LoVo (cell line): ENCODE data around the gene TCEA2.

Experiments
- DNase-seq: peaks from one replicate; pipeline ENCODE4 v3.0.0-alpha.2; 2016; ENCODE audit warnings: low spot score

Gene TCEA2

DNA sequence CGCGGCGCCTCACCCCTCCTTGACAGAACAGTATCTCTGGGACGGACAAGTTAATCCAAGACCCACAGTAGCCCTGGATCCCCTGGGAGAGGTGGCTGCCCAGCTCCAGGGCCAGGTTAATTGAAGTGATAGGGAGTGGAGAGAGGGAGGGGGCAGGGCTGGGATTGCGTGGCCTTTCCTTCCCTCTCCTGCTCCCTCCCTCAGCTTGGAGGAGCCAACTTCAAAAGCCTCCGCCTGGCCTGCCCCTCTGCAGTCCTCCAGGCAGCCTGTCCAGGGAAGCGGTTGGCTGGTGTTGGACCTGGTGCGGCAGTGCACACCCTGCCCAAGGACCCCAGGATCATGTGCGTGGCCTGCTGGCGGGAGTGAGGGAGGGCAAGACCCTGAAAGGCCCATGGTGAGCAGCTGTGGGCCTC, 27.1 kb upstream of the TCEA2 start, which contains the start of gene C20orf204:
C20orf204 (plus strand) TSS at position 250 of the 413 bp plus-strand sequence; CDS start at position 392, 142 bp downstream.
- DNase-seq: no peak

DNA sequence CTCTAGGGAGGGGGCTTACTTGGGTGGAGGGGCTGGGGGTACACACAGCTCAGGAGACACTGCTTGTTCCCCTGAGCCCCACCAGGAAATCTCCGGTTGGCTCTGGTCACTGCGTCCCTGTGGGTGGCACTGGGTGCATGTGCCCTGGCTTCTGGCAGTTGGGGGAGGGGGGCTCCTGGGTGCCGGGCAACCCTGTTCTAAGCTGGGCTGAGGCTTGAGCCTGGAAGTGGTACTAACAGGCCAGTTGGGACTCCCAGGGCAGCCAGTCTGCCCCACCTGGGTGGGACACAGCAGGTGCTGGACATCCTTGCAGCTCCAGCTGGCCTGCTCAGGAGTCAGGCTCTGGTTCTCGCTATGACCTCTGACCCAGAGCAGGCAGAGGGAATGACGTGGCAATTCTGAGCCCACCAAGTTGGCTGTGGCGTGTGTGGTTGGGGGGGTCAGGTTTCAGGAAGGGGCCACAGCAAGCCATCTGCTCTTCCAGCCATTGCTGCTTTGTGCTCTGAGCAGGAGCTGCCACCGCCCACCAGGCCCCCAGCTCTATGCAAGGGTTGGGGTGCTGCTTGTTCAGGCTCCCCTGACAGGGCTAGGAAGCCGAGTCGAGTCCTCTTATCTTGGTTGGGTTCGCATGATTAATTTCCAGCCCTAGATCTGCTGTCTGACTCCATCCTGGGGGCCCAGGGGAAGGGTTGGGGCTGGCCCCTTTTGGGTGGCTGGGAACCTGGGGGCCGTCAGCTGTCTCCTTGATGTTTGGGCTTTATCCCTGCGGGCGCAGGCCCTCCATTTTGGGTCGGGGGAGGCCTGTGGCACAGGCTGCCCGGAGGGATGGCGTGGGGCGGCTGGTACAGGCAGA, 26.4 kb upstream of the TCEA2 start:
- DNase-seq: no peak

DNA sequence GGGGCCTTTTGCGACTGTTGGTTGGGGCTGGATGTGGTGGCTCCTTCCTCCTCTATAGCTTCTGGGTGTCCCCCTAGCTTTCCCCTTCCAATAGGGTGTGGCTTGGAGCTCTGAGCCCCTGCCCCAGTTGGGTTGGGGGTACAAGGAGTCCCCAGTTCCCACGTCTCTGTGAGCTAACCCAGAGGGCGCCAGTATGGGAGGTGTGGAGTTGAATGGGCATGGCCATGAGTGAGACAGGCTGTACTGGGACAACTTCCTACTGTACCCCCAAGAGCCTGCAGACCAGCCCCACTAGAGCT, 25.9 kb upstream of the TCEA2 start:
- DNase-seq: no peak

DNA sequence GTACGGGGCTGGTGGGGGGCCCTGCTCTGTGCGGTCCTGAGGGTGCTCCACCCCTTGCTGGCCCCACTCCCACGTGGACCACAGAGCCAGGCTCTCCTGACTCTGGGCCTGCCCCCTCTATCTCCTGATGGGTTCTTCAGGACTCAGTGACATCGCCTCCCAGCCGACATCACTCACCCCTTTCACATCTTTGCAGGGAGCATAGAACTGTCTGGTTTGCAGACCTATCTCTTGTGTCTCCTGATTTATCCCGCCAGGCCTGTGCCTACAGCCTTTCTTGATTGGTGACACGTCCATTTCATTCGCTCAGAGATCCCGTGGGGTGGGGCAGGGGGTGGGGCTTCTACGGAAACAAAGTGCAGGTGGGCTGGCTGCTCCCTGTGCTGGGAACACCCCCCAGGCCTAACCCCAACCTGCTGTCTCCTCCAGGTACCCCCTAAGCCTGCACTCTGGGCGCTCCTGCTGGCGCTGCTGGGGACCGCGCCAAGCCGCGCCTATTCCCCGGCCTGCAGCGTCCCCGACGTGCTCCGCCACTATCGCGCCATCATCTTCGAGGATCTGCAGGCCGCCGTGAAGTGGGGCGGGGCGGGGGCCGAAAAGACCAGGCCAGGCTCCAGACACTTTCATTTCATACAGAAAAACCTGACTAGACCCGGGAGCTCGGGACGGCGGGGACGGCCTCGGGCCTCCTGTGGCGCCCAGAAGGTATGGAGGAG, 25.3 kb upstream of the TCEA2 start:
- DNase-seq: no peak

DNA sequence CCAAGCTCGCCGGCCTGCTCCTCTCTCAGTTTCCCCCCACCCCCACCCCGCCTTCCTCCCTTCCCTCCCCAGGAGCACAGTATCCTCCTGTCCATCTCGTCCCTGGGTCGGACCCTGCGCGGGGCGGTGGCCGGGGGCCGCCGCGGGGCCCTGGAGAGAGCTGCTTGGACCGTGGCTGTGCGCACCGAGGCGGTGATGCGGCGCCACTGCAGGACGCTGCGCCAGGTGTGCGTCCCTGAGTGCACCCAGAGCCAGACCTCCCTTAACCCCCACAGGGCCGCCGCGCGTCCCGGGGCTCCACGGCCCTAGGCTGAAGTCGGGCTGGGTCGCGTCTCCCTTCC, 24.8 kb upstream of the TCEA2 start:
- DNase-seq: no peak

DNA sequence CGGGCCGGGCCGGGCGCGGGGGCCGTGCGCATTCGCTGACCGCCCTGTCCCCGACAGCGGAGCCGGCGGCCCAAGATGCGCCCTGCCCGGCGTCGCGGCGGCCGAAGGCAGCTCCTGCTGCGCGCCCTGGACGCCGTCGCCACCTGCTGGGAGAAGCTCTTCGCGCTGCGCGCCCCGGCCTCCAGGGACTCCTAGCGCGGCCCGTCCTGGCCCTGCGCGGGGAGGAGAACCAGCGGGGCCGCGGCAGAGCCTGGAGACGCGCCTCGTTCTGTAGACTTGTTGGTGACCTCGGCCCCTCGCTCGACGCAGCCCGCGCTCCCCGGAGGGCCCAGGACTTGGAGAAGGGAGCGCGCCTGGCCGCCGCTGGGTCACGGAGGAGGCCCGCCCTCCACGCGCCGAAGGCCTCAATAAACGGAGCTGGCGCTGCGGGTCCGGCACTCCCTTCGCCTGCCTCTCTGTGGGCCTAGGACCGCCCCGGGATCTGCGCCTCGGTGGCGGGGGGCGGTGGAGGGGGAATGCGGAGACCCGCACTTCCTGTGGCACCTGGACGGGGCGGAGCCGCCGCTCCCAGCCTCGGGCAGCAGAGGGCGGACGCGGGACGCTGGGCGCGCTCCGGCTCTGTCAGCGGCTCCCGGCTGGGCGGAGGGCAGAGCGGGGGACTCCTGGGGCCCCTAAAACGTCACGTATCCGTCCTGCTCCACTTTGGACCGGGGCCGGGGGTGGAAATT, 24.3 kb upstream of the TCEA2 start:
- peak; percentile 72 for DNase-seq

DNA sequence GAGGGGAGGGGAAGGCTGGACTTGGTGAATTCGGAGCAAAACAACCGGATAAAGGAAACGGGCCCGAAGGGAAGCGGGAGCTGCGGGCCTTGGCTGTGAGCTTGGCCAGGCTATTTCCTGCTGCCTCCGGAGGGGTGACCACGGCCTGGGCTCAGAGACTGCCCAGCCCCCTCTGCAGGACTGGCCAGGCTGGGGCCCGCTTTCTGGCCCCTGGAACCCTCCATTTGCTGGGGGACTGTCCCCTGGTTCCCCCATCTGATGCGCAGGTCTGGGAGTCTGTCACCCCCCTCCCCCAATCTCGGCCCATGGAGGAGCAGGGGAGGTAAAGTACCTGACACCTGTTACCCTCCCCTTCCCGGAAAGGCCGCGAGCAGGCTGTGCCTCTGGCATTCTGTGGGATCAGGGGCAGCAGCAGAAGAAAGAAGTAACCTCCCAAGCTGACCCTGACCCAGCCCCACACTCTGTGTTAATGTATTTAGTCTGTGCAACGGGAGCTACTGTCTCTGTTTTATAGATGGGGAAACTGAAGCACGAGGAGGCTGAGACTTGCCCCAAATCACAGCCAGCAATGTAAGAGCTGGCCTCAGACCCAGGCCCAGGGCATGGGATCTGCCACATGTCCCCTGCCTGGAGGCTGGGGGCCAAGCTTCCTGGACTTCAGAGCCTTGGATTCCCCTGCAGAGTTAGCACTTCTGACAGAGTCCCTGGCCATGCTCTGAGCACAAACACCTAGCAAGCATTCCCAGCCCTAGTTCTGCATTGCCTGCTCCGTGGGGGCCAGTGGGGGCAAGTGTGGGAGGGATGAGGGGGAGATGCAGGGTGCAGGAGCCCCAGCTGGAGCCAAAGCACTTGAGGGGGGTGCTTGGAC, 23.5 kb upstream of the TCEA2 start:
- DNase-seq: no peak

DNA sequence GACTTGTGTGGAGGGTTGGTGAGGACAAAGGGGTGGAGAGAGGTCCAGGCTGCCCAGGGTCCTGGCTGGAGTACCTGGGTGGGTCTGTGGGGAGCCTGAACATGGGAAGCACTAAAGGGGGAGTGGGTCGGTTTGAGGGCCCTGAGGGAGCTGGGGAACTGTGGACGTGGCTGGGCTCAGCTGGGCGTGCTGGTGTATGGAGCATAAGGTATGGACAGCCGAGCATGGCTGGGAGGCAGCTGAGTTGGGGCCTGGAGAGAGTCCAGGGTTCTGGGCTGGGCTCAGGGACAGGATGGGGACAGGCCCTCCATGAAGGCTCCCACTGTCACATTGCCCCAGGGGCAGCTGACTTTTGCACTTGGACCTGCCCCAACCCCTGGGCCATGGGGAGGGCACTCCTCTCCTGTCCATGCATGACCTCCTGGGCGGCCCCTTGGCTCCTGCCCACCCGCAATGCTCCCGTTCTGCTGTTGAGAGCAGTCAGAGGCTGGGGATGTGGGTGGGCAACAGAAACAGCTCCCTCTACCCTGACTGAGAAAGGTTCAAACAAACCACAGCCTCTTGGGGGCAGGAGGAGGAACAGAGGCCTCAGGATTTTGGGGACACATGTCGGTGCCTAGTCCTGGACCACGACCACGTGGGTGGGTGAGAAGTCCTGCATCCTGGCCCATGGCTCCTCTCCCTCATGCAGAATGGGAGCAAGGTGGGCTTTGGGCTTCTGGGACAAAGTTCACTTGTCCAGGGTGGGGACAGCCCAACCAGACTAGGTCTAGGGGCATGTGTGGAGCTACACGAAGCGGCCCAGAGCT, 22.6 kb upstream of the TCEA2 start:
- DNase-seq: no peak

DNA sequence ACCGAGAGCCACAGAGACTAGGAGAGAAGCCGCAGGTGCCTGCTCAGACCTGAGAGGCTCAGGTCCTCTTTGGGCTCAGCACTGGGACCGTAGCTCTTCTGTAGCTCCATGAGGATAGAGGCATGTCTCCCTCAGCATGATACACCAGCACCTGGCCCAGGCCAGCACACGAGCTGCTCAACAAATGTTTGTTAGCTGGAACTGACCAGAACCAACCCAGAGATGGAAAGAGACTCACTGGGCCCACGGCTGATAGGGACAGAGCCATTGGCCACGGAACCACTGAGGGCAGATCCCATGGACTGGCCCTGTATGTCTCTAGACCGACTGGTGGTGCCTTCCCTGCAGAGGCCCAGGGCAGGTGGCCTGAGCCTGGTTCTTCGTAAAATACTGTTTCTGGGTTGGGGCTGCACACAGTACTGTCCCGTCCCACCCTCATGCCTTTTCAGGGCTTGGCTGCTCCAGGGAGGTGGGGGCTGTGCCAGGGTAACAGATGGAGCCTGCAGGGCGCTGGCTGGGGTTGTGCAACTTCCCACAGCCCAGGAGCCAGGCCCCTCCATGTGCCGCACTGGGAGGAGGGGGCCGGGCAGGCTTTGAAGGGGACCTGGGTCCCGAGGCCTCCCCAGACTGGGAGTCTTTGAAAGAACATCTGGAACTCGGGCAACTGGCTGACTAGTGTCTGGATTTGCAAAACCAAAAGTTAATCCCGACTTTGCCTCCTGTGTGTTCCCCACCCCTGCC, 21.8 kb upstream of the TCEA2 start:
- no peak for DNase-seq

DNA sequence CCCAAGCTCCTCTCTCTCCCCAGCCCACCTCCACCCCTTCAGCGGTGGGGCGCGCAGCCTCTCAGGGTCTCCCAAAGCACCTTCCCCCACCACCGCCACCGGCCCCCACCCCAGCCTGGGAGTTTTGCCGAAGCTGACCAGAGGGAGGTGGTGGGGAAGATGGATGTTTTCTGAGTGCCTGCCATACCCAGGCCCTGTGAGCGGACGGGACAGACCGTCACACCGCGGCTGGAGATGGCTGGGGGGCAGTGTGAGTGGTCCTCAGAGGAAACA, 21.3 kb upstream of the TCEA2 start:
- DNase-seq: no peak

DNA sequence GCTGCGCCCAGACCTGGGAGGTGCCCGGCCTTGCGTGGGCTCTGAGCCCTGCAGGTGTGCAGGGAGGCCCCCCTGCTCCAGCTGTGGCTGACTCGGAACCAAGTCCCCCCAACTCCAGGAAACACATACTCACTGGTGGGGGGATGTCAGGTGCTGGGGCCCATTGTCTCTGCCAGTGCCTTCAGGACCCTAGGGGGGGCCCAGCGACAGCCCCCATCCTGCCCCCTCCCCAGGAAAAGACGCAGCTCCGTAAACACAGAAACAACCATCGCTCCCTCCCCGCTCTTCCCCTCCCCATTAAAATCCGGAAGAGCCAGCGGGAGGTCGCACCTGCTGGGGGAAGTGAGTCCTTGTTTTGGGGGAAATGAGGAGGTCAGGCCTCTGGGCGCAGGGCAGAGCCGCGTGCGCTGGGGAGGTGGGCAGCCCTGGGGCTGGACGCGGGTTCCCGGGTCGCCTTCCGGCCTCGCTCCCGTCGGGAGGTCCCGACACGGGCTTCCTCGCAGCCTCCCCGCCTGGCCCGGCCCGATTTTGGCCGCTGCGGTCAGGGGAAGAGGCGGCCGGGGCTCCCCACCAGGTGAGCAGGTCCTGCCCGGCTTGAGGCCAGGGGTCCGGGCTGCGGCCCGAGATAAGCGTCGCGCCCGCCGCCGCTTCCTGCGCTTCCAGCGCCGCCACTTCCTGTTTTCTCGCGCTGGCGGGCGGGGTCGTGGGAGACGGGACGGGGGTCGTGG, 20.8 kb upstream of the TCEA2 start:
- DNase-seq: no peak

DNA sequence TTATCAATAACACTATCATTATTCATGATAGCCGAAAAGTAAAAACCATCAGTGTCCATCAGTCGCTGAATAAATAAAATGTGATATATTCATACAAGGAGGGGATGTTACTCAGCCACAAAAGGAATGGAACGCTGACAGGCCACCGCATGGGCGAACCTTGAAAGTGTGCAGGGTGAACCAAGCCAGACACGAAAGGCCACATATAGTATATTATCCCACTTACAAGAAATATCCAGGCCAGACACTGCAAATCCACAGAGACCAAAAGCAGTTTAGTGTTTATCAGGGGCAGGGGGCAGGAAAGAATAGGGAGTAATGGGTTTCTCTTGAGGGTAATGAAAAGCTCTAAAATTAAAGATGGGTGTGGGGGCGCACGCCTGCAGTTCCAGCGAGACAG, 19.2 kb upstream of the TCEA2 start:
- DNase-seq: no peak

DNA sequence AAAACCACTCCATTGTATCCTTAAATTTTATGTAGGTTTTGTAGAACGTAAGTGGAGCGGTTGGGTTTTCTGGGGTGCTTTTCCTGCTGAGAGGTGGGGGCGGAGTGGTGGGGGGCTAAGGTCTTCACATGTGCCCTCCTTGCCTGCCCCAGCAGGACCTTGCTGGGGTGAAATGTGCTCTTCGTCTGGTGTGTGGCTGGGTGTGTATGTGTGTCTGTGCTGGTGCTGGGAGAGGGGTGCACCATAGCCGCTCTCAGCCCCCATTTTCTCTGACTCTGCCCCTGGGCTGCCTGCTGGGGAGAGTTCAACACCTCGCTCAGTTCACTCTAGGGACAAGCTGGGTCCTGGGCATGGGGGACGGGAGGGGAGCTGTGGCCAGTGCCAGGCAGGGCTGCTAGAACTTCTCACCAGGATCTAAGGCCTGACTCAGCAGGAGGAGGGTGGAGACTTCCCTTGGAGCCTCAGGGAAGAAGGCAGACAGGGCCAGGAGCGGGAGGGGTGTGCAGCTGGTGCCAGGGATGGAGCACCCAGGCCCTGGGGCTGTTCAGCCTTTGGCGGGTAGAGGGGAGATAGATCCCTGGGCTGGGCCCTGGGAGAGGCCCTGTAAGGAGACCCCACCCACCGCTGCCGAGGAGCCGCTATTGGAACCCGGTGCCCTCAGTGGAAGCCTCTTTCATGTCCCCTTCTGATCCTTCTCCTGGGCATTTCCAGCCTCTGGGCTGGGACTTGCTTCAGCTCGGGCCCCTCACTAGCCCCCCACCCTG, 18.3 kb upstream of the TCEA2 start:
- no peak for DNase-seq

DNA sequence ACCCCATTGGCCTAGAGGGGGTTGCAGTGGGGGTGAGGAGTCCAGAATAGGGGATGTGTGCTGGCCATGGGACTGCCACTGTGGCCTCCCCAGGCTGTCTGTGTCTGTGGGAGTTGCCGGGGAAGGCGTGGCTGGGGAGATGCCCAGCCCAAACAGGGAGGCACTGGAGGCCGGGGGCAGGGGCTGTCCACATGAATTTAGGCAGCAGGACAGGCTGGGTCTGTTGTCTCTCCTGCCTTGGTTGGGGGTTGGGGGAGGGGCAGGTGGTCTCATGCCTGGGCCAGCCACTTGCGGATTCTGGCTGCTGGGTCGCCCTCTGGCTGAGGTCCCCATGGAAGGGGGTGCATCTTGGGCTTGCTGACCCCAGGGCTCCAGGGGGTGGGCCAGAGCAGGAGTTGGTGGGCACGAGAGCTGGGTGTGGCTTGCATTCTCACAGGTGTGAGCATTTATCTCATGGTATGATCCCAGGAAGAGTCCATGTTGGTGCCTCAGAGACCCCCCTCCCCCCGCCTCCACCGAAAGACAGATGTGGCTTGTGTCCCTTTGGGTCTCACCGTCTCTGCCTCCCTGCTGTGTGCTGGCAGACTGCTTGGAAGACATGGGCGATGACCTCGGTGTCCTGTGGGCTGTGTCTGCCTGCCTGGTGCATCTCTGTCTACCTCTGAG, 17.5 kb upstream of the TCEA2 start:
- no peak for DNase-seq

DNA sequence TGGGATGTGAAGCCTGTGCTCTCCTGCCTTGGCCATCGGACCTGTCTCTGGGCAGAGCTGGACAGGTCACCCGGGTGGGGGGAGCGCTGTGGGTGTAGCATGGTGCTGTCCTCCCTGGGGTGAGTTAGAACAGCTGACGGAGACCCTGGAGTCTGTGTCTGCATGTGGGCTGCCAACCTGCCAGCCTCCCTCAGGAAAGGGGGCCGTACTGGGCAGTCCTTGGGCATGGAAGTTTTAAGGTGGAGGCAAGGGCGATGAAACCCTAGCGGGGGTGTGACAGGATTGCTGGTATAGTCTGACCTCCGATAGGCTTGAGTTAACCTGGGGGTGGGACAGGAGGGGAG, 16.0 kb upstream of the TCEA2 start:
- no peak for DNase-seq

DNA sequence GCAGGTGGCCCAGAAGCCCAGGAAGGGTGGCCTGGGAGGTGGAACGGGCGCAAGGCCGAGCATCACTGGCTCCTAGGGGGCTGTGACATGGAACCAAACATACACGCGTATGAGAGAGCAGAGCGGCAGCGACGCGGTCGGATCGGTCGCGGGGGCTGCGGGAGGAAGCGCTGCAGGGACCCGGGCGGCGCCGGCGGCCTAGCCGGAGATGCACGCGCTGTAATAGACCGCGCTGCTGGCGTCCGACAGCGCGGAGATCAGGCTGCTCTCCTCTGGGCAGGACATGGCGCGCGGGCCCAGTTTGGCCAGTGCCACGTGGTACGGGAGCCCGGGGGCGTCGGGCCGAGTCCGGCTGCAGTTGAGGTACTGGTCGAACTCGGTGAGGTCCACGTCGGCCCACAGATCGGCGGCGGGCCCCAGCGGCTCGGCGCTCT, 15.0 kb upstream of the TCEA2 start:
- DNase-seq: no peak

DNA sequence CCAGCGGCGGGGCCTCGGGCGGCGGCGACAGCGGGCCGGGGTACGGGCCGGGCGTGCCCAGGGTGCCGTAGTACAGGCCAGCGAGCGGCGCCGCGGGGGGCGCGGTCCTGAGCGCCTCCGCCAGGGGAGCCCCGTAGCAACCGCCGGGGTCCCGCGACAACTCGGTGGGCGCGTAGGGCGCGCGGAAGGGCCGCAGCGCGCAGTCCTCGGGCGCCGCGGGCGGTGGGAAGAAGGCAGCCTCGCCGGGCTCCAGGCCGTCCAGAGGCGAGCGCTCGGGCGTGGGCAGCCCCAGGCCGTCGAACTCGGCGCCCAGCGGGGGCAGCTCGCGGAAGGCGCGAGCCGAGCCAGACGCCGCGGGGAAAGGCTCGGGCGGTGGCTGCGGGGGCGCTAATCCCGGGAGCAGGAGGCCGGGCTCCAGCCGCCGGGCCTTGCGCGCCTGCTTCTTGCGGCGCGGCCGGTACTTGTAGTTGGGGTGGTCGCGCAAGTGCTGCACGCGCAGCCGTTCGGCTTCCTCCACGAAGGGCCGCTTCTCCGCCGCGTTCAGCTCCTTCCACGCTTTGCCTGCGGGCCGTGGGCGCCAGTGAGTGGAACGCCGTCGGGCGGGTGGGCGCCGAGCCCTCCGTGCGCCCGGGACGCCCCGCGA, 14.5 kb upstream of the TCEA2 start:
- no peak for DNase-seq
